HepG2 (cell line): ENCODE measurements around the gene CBFA2T2. TPM values are rescaled to one million over a fixed set of nuclear protein-coding genes. Genes with fewer than 3 reads are reported as not detected.
A peak's percentile ranks its signal among the peaks of the same experiment; 100 is the strongest.

Experiments
- ATF7-NPFF ChIP-seq: sonication (generic); formaldehyde crosslinking; IDR thresholded peaks from 2 replicates; pipeline ENCODE4 v1.8.1; 2023; ENCODE audit warnings: mild to moderate bottlenecking, low read depth, missing genetic modification reagents, moderate library complexity
- CBX5 ChIP-seq: sonication (generic); formaldehyde crosslinking; IDR thresholded peaks from 2 replicates; pipeline ENCODE4 v1.4.0; 2020; ENCODE audit warnings: missing genetic modification reagents, borderline replicate concordance
- CC2D1A ChIP-seq: sonication (generic); formaldehyde crosslinking; IDR thresholded peaks from 2 replicates; pipeline ENCODE4 v1.8.1; 2023; ENCODE audit warnings: mild to moderate bottlenecking, missing genetic modification reagents
- CENPT ChIP-seq: sonication (generic); formaldehyde crosslinking; IDR thresholded peaks from 2 replicates; pipeline ENCODE4 v1.8.0; 2022; ENCODE audit warnings: low read depth, mild to moderate bottlenecking, moderate library complexity, missing genetic modification reagents
- FOXP1 ChIP-seq, 2 experiments: fragments of 450-650 bp in 1 of 2; IDR thresholded peaks; 2 replicates each; pipeline ENCODE4 v1.6.1; 2017 to 2018; ENCODE audit warnings: antibody characterized with exemption in 1 of 2
- HNRNPL ChIP-seq: fragments of 200-400 bp; formaldehyde crosslinking; IDR thresholded peaks from 2 replicates; pipeline ENCODE4 v1.6.1; 2017; ENCODE audit warnings: mild to moderate bottlenecking, low read depth, low read length
- IKZF5 ChIP-seq: IDR thresholded peaks from 2 replicates; pipeline ENCODE4 v1.6.1; 2018; ENCODE audit warnings: missing genetic modification reagents, mild to moderate bottlenecking, missing compliant biosample characterization
- JDP2 ChIP-seq: sonication (generic); formaldehyde crosslinking; IDR thresholded peaks from 2 replicates; pipeline ENCODE4 v1.8.1; 2022; ENCODE audit warnings: missing genetic modification reagents, borderline replicate concordance
- KLF9 ChIP-seq: IDR thresholded peaks from 2 replicates; pipeline ENCODE4 v1.6.1; 2016; ENCODE audit warnings: low read depth
- MIXL1 ChIP-seq: IDR thresholded peaks from 2 replicates; pipeline ENCODE4 v1.6.1; 2016
- MTF1 ChIP-seq: sonication (generic); formaldehyde crosslinking; IDR thresholded peaks from 2 replicates; pipeline ENCODE4 v1.5.0; 2020; ENCODE audit warnings: missing genetic modification reagents
- PHF21A ChIP-seq: sonication (generic); formaldehyde crosslinking; IDR thresholded peaks from 2 replicates; pipeline ENCODE4 v1.5.0; 2020; ENCODE audit warnings: mild to moderate bottlenecking, missing genetic modification reagents
- SETDB1 ChIP-seq: sonication (generic); formaldehyde crosslinking; IDR thresholded peaks from 2 replicates; pipeline ENCODE4 v1.5.1; 2020; ENCODE audit warnings: missing genetic modification reagents, mild to moderate bottlenecking, borderline replicate concordance
- TEAD3 ChIP-seq: optimal IDR thresholded peaks from 2 replicates; pipeline ENCODE3; 2016; ENCODE audit warnings: borderline replicate concordance
- XBP1 ChIP-seq: sonication (generic); formaldehyde crosslinking; IDR thresholded peaks from 2 replicates; pipeline ENCODE4 v1.5.0; 2020; ENCODE audit warnings: missing genetic modification reagents
- ZBTB1 ChIP-seq: sonication (generic); formaldehyde crosslinking; IDR thresholded peaks from 2 replicates; pipeline ENCODE4 v1.4.0; 2020; ENCODE audit warnings: missing genetic modification reagents, borderline replicate concordance
- ZBTB34 ChIP-seq: sonication (generic); formaldehyde crosslinking; IDR thresholded peaks from 2 replicates; pipeline ENCODE4 v1.8.0; 2022; ENCODE audit warnings: mild to moderate bottlenecking, missing genetic modification reagents
- ZBTB46 ChIP-seq: sonication (generic); formaldehyde crosslinking; IDR thresholded peaks from 2 replicates; pipeline ENCODE4 v1.4.0; 2020; ENCODE audit warnings: mild to moderate bottlenecking, missing genetic modification reagents, borderline replicate concordance
- ZNF160 ChIP-seq: sonication (generic); formaldehyde crosslinking; IDR thresholded peaks from 2 replicates; pipeline ENCODE4 v1.8.0; 2022; ENCODE audit warnings: mild to moderate bottlenecking, inconsistent platforms, missing genetic modification reagents
- ZNF24 ChIP-seq: fragments of 450-650 bp; IDR thresholded peaks from 2 replicates; pipeline ENCODE4 v1.6.1; 2017; ENCODE audit warnings: antibody characterized with exemption, mild to moderate bottlenecking
- ZNF333 ChIP-seq: sonication (generic); formaldehyde crosslinking; IDR thresholded peaks from 2 replicates; pipeline ENCODE4 v1.4.0; 2020; ENCODE audit warnings: mild to moderate bottlenecking, missing genetic modification reagents, borderline replicate concordance
- ZNF337 ChIP-seq: sonication (generic); formaldehyde crosslinking; IDR thresholded peaks from 2 replicates; pipeline ENCODE4 v1.5.1; 2020; ENCODE audit warnings: missing genetic modification reagents, low read depth, mild to moderate bottlenecking, borderline replicate concordance
- ZNF644 ChIP-seq: IDR thresholded peaks from 2 replicates; pipeline ENCODE4 v1.6.1; 2016; ENCODE audit warnings: low read depth
- ZNF770 ChIP-seq: sonication (generic); formaldehyde crosslinking; IDR thresholded peaks from 2 replicates; pipeline ENCODE4 v1.5.0; 2020; ENCODE audit warnings: mild to moderate bottlenecking, missing genetic modification reagents
- polyA plus RNA-seq, 8 experiments: library from polyadenylated mRNA; depleted of rRNA in 3 of 8; stranded (reverse) in 7 of 8; unstranded in 1 of 8; fragments of >200 nt; fragmentation: Illumina TruSeq in 4 of 8; extraction: Trizol in 4 of 8; gene quantifications; 2 replicates each; pipeline versions ENCODE4 v1.2.1 to v1.2.3, GENCODE V29; 2011 to 2016; ENCODE audit warnings: low read depth in 4 of 8, missing spikeins in 1 of 8, mixed read lengths in 1 of 8; ENCODE audit not compliant: insufficient read depth in 1 of 8
- total RNA-seq, 5 experiments: library from RNA; depleted of rRNA; stranded (reverse); fragments of >200 nt; fragmentation: Illumina TruSeq; extraction: Trizol; gene quantifications; 2 replicates each; pipeline ENCODE4 v1.2.3, GENCODE V29; 2016; ENCODE audit warnings: low read depth in 1 of 5
- TF ChIP-seq, protein P1 (sequence below): sonication (generic); formaldehyde crosslinking; conservative IDR thresholded peaks from 2 replicates; pipeline ENCODE4 v1.4.0; 2020; ENCODE audit warnings: missing genetic modification reagents

Gene CBFA2T2
- total and polyA plus RNA-seq, 2 of the 13 experiments (the other 11 are each of a cell fraction or from before 2014, with no cell fraction given): 6.3 to 21.2 TPM

DNA sequence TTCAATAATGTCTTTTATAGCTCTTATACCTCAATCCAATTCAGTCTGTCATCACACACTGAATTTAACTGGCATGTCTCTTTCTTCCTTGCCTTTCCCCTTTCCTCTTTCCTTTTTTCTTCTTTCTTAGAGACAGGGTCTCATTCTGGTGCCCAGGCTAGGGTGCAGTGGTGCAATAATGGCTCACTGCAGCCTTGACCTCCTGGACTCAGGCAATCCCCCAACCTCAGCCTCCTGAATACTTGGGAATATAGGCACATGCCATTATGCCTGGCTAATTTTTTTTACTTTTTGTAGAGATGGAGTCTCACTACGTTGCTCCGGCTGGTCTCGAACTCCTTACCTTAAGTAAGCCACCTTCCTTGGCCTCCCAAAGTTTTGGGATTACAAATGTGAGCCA lies 65.9 kb downstream of the CBFA2T2 start (continued):
- TF ChIP-seq ZBTB1: no peak
- TF ChIP-seq ZNF333 (CRISPR knock-in tag): no peak
- TF ChIP-seq ZNF160 (CRISPR knock-in tag): no peak
- no peak for TF ChIP-seq XBP1 (CRISPR knock-in tag)
- TF ChIP-seq JDP2 (CRISPR knock-in tag): no peak
- peak; percentile 72 for TF ChIP-seq ZNF644 (CRISPR knock-in tag)
- TF ChIP-seq KLF9 (CRISPR knock-in tag): no peak
- TF ChIP-seq PHF21A (CRISPR knock-in tag): no peak
- TF ChIP-seq ATF7-NPFF: no peak
- TF ChIP-seq HNRNPL: no peak
- no peak for TF ChIP-seq ZNF337 (CRISPR knock-in tag)
- no peak for TF ChIP-seq CENPT
- no peak for TF ChIP-seq ZNF24
- TF ChIP-seq CC2D1A (CRISPR knock-in tag): no peak
- no peak for TF ChIP-seq FOXP1 (IDR thresholded peaks at IDR 0.05)
- no peak for TF ChIP-seq FOXP1 (CRISPR knock-in tag; IDR thresholded peaks at IDR 0.05)
- TF ChIP-seq MIXL1: no peak
- TF ChIP-seq CBX5 (CRISPR knock-in tag): no peak
- TF ChIP-seq TEAD3 (CRISPR knock-in tag): peak; percentile 58
- TF ChIP-seq, protein P1, sequence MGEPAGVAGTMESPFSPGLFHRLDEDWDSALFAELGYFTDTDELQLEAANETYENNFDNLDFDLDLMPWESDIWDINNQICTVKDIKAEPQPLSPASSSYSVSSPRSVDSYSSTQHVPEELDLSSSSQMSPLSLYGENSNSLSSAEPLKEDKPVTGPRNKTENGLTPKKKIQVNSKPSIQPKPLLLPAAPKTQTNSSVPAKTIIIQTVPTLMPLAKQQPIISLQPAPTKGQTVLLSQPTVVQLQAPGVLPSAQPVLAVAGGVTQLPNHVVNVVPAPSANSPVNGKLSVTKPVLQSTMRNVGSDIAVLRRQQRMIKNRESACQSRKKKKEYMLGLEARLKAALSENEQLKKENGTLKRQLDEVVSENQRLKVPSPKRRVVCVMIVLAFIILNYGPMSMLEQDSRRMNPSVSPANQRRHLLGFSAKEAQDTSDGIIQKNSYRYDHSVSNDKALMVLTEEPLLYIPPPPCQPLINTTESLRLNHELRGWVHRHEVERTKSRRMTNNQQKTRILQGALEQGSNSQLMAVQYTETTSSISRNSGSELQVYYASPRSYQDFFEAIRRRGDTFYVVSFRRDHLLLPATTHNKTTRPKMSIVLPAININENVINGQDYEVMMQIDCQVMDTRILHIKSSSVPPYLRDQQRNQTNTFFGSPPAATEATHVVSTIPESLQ (CRISPR knock-in tag): no peak
- no peak for TF ChIP-seq MTF1 (CRISPR knock-in tag)
- peak; percentile 58; the same call in 1 of the 2 replicates for TF ChIP-seq ZNF770 (CRISPR knock-in tag)
- no peak for TF ChIP-seq IKZF5 (CRISPR knock-in tag)
- peak; percentile 69; the same call in 1 of the 2 replicates for TF ChIP-seq ZBTB34
- no peak for TF ChIP-seq ZBTB46 (CRISPR knock-in tag)
- no peak for TF ChIP-seq SETDB1
